ENCODE measurements around the gene EDAR. TPM values are rescaled to one million over a fixed set of nuclear protein-coding genes. Genes with fewer than 3 reads are reported as not detected.

EDAR gene
- total RNA-seq, 6 experiments from 2014 or later, result not detected

GRCh38 chr2:108911807-108912628 lies 77.0 kb downstream of the EDAR start:
- H3K4me3 Mint-ChIP-seq, result no peak overlapping the region
- no peak for TF ChIP-seq CTCF (IDR thresholded peaks at IDR 0.05)
- H3K9me3 Mint-ChIP-seq, result no peaks in the 10 kb centered on the region
- H3K36me3 Mint-ChIP-seq (ENCODE audit: low read depth), result no peaks in the 10 kb centered on the region
- peaks cover 45% of the 10 kb centered on the region for H3K27me3 Mint-ChIP-seq (ENCODE audit: insufficient read depth)
- peaks cover 3% of the 10 kb centered on the region for H3K4me1 Mint-ChIP-seq (ENCODE audit: low read depth)
- no peak for DNase-seq
- H3K27ac Mint-ChIP-seq, result no peak overlapping the region

GRCh38 chr2:108911401-108911800 lies 77.6 kb downstream of the EDAR start:
- H3K4me3 Mint-ChIP-seq, result no peak overlapping the region
- no peaks in the 10 kb centered on the region for H3K36me3 Mint-ChIP-seq (ENCODE audit: low read depth)
- peaks cover 42% of the 10 kb centered on the region for H3K27me3 Mint-ChIP-seq (ENCODE audit: insufficient read depth)
- no peak overlapping the region for H3K27ac Mint-ChIP-seq
- no peak for TF ChIP-seq CTCF (IDR thresholded peaks at IDR 0.05)
- H3K4me1 Mint-ChIP-seq (ENCODE audit: low read depth), result no peaks in the 10 kb centered on the region
- no peak for DNase-seq
- no peaks in the 10 kb centered on the region for H3K9me3 Mint-ChIP-seq

- Mint-ChIP-seq H3K9me3 (no peaks in the 10 kb centered on the region), H3K4me1 (ENCODE audit: low read depth) (no peaks in the 10 kb centered on the region), H3K27ac (no peak overlapping the region), H3K36me3 (ENCODE audit: low read depth) (no peaks in the 10 kb centered on the region), H3K4me3 (no peak overlapping the region), H3K27me3 (ENCODE audit: insufficient read depth) (peaks cover 39% of the 10 kb centered on the region)
- no peak for TF ChIP-seq CTCF (IDR thresholded peaks at IDR 0.05)
- DNase-seq, result no peak
Measured at GRCh38 chr2:108910541-108911396, 78.3 kb downstream of the EDAR start.

DNA sequence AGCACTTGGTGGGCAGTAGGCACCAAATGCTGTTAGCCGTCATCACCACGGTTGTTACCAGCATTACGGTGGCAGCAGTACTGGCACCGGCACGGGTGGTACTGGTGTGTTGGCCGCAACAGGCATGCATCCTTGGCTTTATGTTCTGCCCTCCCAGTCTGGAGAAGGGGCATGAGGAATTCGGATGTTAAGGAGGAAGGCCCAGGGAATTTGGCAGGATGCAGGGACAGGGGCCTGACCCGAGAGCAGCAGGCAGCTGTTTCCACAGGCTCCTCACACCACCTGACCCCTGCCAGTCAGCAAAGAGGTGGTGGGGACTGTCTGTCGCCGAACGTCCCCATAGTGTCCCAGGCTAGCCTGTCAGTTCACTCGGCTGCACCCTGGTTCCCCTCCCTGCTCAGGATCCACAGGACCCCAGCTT lies 79.0 kb downstream of the EDAR start:
- TF ChIP-seq CTCF (IDR thresholded peaks at IDR 0.05), result no peak
- H3K4me3 Mint-ChIP-seq, result no peak overlapping the region
- no peaks in the 10 kb centered on the region for H3K9me3 Mint-ChIP-seq
- DNase-seq, result no peak
- H3K4me1 Mint-ChIP-seq (ENCODE audit: low read depth), result no peaks in the 10 kb centered on the region
- H3K36me3 Mint-ChIP-seq (ENCODE audit: low read depth), result no peaks in the 10 kb centered on the region
- H3K27ac Mint-ChIP-seq, result no peak overlapping the region
- H3K27me3 Mint-ChIP-seq (ENCODE audit: insufficient read depth), result peaks cover 39% of the 10 kb centered on the region

GRCh38 chr2:108909275-108909823 lies 79.7 kb downstream of the EDAR start:
- Mint-ChIP-seq H3K9me3 (no peaks in the 10 kb centered on the region), H3K27ac (no peak overlapping the region), H3K27me3 (ENCODE audit: insufficient read depth) (peaks cover 42% of the 10 kb centered on the region), H3K4me1 (ENCODE audit: low read depth) (no peaks in the 10 kb centered on the region), H3K4me3 (no peak overlapping the region), H3K36me3 (ENCODE audit: low read depth) (no peaks in the 10 kb centered on the region)
- no peak for TF ChIP-seq CTCF (IDR thresholded peaks at IDR 0.05)
- DNase-seq, result no peak
